GM15510 (cell line): ENCODE measurements around the gene TAAR1.

Experiments
- POLR2A ChIP-seq: IDR thresholded peaks from 3 replicates; pipeline ENCODE4 v1.6.1; 2011; ENCODE audit warnings: borderline replicate concordance; ENCODE audit not compliant: insufficient read length; ENCODE audit errors: extremely low read depth

The TAAR1 gene

DNA sequence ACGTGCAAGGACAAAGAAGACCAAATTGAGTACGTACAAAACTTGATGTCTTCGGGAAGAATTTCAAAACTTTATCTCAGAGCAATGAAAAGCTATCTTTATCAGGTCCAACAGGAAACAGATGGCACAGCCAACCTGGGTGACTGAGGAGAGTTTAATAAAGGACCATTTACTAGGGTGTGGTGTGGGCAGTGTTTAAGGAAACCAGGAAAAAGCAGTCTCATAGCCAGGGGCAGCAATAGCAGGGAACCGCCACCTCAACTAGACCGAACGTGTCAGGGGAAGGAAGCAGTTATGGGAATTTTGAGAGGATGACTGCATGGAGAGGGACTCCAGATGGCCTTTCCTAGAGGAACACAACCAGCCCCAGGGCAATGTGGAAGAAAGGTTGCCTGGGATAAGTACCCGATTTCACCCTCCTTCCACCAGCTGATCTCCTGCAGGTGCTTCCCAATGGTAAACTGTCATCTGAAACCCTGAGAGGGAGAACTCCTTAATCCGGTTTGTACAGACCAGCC lies 54.3 kb downstream of the TAAR1 start:
- TF ChIP-seq POLR2A: no peak

DNA sequence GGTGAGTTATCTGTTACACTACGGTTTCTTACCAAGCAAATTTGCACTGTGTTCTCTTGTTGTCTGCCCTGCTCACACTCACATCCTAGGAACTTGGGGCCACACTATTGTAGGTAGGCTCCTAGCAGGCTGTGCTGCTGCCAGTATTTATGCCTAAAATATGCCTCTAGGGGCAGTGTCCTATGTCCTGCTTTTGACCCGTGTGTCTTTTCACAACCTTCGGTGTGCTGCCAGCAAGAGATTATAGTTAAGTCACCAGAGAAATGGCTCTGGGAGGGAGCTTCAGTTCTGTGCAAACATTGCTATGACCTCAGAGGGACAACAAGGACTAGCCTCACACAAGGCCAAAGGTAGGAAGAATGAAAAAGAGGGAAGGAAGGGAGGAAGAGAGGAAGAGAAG lies 60.5 kb downstream of the TAAR1 start:
- TF ChIP-seq POLR2A: no peak

DNA sequence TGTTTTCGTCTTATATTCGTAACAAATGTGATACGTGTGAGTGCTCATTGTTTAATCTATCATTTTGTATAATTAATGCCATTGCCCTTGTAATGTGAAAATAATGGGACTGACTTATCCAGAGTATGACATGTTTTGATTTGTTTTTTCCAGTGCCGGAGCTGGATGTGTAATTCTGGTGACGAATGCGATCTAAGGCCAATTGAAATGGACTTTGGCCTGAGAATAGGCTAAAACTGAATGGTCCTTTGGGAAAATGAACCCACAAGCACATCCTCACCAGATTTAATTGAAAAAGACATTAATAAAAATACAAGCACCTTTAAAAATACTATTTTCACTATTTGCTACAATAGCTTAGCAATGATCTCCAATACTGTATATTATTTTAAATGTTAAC lies 62.8 kb downstream of the TAAR1 start:
- no peak for TF ChIP-seq POLR2A
